ELR (cell line): ENCODE results near the gene MSL3.

Experiments
- DNase-seq: peaks from one replicate; pipeline ENCODE4 v3.0.0-alpha.2; 2015; ENCODE audit warnings: low read depth

The MSL3 gene

DNA sequence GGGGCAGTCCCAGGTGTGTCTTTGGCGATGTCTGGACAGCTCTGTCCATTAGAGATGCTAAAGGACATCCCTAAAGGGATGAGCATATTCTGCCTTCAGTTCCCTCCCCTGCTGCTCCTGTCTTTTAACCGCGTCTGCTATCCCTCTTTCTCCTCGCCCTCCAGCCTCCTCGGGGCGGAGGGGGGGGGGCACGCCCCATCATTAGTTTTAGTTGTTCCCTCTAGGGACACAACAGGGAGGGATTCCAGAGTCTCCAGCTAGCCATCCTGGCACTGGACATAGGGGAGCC, 1.1 kb downstream of the MSL3 start:
- no peak for DNase-seq

DNA sequence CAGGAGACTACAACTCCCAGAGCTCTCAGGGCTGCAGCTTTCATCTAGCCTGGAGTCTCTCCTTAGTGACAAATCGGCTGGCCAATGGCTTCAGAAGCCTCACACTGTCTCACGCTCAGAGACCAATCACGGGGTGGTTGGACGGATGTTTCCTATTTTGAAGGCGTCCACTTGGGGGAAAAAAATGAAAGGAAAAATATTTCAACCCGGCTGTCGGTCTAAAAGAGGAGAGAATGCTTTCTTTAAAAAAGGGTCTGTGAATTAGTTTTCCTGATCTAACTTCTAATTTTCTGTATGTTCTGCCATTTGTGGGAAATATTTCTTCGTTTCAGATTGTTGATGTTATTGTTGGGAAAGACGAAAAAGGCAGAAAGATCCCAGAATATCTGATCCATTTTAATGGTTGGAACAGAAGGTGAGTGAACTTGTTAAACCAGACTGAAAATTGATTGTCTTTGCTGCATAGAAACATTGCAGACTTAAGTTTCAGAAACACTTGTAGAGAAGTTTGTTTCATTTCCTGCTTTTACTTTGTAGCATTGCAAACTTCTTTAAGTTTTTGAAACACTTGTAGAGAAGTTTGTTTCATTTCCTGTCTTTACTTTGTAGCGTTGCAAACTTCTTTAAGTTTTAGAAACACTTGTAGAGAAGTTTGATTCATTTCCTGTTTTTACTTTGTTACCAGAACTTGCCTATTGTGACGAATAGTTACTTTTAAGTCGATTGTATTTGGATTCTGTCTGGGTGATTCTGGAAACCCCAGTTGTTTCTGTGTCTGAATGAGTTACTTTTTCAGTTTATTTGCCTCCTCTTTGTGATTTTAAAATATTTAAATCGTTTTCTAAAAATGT, 1.6 kb downstream of the MSL3 start:
- DNase-seq, result peak; percentile 92

DNA sequence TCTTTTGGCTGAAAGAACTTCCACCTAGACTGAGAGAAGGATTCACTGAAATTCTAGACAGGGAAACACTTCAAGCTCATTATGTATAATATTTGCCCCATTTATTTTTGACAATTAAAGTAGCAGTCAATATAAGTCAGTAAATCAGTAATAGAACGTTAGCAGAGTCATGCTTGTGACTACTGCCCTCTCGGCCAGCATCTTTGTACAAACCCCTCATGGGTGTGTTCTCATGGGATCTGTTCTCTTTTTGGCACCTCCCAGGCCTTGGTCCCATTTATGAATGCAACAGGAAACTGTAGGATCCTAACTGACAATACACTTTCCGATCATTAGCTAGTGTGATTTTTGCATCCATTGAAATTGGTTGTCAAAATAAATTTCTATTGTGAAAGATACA, 2.9 kb downstream of the MSL3 start:
- DNase-seq, result no peak

DNA sequence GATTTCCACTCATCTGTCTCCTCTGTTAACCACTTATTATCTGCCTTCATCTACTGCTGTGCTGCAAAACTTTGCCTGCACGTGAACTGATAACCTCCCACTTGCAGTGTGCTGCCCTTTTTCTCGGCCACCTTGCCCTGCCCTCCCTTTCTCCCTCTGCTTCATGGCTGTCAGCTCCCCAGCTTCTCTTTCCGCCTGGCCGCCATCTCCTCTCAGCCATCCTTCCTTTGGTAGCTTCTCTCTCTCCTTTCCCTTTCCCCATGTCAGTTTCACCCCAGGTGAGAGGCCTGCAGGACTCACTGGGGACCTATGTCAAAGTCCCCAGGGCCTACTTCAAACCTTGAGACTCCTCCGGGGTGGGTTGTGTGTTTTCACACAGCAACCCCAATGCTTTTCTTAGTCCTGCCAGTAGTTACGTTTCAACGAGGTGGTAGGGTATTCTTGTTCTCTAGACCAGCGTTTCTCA, 6.6 kb downstream of the MSL3 start:
- no peak for DNase-seq

DNA sequence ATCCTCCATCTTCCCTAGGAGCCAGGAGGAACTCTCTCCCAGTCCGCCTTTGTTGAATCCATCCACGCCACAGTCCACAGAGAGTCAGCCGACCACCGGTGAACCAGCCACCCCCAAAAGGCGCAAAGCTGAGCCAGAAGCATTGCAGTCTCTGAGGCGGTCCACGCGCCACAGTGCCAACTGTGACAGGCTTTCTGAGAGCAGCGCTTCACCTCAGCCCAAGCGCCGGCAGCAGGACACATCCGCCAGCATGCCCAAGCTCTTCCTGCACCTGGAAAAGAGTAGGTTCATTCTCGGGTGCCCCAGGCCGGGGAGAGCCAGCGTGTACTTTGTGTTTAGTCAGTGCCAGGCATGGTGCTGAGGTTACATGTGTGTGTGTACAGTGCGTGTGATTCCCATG, 7.4 kb downstream of the MSL3 start:
- DNase-seq, result no peak

DNA sequence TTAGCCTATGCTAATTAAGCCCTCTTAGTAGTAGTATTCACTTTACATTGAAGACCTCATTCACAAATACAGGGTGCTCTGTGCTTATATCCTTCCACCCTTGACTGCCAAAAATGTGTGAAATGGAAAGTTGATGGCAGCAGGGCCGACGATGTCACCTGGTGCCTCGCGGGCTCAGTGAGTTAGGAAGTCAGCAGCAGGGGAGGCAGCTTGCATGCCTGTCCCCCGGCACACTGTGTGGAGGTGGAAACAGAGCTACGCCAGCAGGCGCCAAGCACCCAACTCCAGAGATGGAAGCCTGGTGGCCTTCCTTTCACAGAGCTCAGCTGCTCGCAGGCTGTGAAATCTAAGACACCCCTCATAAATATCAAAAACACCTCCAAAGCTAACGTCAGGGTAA, 8.4 kb downstream of the MSL3 start:
- no peak for DNase-seq

DNA sequence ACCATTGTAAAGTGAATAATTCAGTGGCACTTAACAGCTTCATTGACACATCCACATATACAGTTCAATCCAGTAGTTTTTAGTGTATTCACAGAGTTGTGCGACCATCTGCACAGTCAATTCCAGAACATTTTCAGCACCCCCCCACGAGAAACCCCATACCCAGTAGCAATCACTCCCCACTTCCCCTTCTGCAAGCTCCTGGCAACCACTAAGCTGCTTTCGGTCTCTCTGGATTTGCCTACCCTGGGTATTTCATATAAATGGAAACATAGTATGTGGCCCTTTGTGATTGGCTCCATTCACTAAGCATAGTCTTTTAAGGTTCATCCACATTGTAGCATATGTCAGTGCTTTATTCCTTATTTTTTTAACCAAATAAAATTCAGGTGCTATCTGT, 10.0 kb downstream of the MSL3 start:
- DNase-seq, result no peak

DNA sequence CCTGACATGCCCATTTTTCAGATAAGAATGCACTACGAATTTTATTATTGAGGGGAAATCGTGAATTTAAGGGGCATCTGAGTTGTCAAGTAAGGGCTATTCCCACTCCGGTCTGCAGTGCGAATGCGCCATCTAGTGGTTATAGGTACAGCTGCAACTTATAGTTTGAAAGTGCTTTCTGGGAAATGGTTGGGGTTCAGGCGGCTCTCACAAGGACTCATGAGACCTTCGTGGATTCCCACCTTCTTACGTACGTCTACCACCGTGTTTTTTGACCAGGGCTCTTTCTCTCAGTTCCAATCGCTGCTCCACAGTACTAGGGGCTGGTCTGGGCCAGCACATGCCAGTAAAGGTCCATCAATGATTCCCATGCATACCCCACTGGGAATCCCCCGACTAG, 12.3 kb downstream of the MSL3 start:
- peak; percentile 59 for DNase-seq

DNA sequence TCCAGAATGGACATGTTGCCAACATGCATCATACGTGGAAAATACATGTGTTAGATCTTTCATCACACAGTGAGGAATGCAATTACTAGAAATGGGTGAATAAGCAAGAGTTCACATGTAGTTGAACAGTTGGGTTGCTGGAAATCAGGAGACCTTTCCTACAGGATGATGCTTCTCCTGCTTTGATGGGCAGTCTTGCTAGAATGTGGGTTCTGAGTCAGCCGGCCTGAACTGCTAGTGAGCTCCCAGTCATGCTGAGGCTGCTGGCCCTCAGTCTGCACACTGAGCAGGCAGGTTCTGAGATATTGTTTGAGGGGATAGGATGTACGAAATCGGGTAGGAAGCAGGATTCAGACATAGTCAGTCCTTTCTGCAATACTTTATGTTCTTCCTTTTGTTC, 20.2 kb downstream of the MSL3 start:
- peak; percentile 15 for DNase-seq

DNA sequence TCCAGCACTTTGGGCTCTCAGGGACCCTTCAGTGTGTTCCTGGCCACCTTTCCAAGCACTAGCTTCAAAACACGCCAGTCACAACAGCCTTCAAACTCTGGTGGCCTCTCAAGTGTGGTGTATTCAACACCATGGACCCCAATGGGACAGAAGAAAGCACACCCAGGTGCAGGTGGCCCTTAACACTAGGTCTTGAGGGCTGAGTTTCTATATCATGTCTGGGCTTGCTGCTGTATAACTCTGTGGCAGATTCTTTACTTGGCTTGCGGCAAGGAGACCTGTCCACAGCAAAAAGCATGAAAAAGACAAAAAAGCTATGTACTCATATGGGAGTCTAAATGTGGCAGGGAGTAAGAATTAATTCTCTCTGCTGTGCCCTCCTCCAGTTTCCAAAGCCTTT, 23.1 kb downstream of the MSL3 start:
- DNase-seq, result no peak

DNA sequence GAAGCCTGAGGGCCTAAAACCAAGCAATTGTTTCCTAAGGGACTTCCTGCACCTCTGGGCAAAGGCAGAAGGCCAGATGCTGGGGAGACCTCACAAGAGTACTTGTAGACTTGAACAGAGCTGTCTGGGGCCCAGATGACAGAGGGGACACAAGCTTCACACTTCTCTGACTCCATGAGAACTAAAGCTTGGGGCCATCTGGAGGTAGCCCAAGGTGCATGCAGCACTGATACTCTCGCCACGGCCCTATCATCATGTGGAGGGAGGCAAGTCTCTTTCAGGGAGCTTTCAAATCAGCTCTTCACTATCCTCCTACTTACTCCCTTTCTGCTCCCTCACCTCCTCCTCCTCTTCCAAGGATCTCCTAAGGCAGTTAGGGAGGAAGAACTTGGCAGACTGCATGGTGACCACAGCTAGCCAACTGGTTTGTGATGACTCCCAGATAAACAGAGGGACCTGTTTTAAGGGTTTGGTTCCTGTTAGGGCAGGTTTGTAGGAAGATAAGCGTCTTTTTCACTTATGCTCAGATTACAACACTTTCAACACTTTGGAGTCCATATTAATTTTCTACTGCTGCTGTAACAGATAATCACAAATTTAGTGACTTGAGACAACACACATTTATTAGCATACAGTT, 23.8 kb downstream of the MSL3 start:
- DNase-seq, result no peak

DNA sequence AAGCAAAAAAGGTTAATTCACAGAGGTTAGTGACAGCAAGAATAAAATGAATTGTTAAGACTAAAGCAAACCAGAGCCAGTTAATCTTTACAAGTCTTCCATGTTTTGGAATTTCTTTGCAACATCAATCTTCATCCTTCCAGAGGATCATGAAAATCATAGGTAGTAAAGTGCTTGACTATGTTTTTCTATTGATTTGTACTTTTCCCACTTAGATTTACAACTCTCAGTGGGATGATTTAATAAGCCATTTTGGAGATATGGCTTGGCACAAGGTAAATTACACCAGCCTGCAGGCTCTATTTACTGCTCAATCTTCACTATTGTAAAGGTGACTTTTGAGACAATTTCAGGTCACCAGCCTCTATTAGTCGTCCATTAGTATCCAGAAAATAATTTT, 26.5 kb downstream of the MSL3 start:
- DNase-seq, result no peak

DNA sequence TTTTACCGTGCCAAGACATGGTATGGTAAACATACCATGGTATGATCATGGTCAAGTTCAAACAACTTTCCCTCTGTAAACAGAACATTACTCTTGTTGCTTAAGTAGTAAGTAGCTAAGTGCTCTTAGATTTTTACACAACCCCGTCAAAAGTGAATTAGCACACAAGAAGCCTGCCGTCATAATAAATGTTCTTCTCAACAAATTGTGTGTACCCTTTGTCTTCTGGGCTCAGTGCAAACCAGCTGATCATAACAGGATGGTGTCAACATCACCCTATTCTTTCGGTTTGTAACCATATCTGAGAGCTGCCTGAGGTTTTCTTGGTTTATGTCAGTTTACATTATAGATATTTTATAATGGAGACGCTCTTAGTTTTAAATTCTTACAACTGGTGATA, 28.8 kb downstream of the MSL3 start:
- DNase-seq, result no peak

DNA sequence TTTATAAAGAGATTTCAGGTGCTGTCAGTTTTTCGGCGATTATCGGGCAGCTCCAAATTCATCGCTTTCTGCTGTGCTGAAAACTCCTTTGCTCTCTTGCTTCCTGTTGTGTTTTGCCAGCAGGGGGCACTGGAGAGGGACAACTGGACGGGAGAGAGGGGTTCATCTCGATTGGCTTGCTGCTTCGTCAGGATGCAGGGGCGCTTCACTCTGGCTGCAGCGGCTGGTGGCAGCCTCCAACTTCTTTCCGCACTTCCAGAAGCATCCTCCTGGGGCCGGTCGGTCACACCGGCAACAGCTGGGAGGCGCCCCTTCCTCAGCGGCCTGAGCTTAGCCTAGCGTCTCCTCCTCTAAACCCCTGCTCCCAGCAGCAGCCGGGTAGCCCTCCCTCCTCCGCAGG, 29.5 kb downstream of the MSL3 start:
- peak; percentile 13 for DNase-seq

DNA sequence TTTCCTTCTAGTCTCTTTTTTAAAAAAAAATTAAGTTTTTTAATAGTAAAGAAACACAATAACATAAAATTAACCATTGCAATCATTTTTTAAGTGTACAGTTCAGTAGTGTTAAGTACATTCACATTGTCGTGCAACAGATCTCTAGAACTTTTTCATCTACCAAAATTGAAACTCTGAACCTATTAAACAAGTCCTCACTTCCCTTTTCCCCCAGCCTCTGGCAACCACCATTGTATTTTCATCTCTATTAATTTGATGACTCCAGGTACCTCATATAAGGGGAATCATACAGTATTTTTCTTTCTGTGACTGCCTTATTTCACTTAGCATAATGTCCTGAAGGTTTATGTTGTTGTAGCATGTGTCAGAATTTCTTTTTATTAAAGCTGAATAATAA, 31.8 kb downstream of the MSL3 start:
- no peak for DNase-seq

DNA sequence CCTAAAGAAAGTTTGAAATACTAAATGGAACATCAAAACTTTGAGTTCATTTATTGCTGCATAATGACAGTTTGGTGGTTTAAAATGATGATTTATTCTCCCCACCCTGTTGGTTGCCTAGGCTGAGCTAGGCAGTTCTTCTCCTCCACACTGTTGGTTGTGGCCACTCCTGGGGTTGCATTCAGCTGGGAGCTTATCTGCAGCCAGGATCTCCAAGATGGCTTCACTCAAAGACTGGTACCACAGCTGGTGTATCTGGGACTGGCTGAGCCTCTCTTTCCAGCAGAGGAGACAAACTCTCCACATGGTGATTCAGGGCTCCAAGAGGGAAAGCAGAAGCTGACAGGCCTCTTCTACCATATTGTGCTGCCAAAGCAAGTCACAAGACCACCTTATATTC, 33.1 kb downstream of the MSL3 start:
- no peak for DNase-seq

DNA sequence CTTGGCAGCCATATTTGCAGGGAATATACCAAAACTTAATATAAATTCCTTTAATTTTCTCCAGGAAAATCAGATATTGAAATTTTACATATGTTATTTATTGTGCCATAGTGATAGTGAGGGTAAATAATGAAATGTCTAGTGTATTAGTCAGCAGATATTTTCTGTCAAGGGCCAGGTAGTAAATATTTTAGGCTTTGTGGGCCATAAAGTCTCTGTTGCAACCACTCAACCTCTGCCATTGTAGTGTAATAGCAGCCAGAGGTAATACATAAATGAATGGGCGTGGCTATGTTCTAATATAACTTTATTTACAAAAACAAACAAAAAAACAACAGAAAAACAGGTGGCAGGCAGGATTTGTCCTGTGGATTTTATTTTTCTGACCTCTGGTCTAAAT, 33.5 kb downstream of the MSL3 start:
- DNase-seq, result no peak

DNA sequence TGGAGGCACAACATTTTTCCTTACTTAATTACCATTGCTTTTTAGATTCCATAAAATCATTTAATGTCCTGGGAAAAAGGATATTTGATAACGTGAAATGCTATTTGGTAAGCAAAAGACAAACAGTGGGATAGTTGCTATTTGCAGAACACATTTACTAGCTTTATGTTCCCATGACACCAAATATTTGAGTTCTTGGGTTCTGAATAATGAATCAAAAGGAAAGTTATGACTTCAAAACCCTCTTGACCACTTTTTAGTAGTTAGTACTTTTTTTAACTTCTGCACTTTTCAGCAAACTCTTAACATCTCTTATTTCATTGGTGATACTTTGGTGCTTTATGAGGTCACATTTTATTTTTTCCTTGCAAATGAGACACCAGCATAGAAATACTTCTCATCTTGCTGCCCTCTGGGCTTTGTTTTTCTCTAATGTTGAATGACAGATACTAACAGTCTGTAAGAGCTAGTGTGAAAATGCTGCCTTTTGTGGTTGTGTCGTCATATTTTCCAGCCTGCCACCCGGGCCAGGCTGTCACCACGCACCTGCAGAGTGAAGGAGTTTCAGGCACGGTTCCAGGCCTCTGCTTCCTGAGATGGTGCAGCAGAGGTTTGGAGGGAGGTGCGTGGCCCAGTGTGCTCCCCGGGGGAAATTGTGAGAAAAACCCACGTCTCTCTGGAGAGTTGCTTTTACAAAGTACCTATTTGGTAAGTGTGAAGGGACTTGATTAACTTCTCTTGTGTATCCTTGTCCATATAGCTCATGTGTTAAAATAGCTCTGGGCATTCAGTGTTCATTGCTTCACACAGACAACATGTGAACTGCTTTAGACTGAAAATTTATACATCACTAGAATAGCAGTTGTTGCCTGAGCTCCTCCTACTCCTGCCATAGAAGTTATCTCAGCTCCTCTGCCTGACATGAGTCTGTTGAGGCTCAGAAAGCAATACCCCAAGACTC, 34.7 kb downstream of the MSL3 start:
- no peak for DNase-seq

DNA sequence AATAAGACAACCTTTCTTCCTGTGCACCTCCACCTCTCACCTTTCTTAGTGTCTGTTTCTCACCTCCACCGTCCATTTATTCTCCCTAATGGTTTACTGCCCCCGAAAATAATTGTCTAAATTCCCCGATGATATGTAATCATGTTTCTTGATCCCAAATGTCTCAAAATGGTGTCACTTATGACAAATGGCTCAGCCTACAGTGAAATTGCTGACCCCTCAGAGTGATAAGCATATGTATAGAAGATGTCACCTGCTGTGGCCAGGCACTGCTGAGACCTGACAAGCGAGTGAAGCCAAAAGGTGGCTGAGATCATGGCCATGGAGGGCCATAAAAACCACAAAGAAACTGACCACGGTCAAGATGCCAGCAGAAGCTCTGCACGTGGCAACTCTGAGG, 35.7 kb downstream of the MSL3 start:
- no peak for DNase-seq

DNA sequence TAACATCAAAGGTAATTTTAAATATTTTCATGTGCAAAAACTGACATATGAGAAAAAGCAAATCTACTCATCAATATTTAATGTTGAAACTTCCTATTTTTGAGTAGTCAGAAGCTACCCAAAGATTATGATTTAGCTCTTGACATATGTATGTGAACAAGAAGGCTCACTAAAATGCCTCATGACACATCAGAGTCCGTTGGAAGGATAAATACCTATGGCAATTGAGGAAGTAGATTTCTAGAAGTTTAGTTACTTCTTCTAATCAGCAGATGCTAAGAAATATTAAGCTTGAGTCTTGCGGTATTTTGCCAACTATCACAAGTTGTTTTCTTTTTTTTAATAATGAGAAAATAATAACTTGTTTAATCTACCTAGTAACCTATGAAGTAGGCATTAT, 55.3 kb downstream of the MSL3 start:
- no peak for DNase-seq
